Tibial artery (tissue), 4 donors: ENCODE measurements around the gene ARL15.

Experiments
- DNase-seq, 2 donors: peaks; one replicate each; pipeline ENCODE4 v3.0.0-alpha.2; 2019
- H3K27ac ChIP-seq, 2 donors: fragments of 200-600 bp; sonication (generic) in 1 of 2; 1 replicate in 1 of 2; 2 replicates in 1 of 2; pipeline ENCODE4 v1.5.1; 2018 to 2019; ENCODE audit warnings: mild to moderate bottlenecking in 1 of 2
- H3K27me3 ChIP-seq, 2 donors: fragments of 200-600 bp; sonication (generic) in 1 of 2; one replicate each; pipeline versions ENCODE4 v1.5.1 to v1.6.0; 2016 to 2019
- H3K36me3 ChIP-seq, 3 donors: fragments of 200-600 bp; sonication (generic) in 2 of 3; one replicate each; pipeline ENCODE4 v1.5.1; 2016 to 2019; ENCODE audit warnings: mild to moderate bottlenecking in 2 of 3
- H3K4me1 ChIP-seq, 4 donors: fragments of 200-600 bp; sonication (generic) in 2 of 4; 1 replicate in 3 of 4; 2 replicates in 1 of 4; pipeline ENCODE4 v1.5.1; 2016 to 2019
- H3K4me3 ChIP-seq, 2 donors: fragments of 200-600 bp; sonication (generic) in 1 of 2; 1 replicate in 1 of 2; 2 replicates in 1 of 2; pipeline ENCODE4 v1.5.1; 2018 to 2019; ENCODE audit warnings: mild to moderate bottlenecking in 2 of 2
- H3K9me3 ChIP-seq, 3 donors: fragments of 200-600 bp; sonication (generic) in 1 of 3; one replicate each; pipeline ENCODE4 v1.5.1; 2016 to 2019
- CTCF ChIP-seq, 2 experiments: fragments of 200-600 bp in 1 of 2; fragments of 450-650 bp in 1 of 2; IDR thresholded peaks; one replicate each; pipeline ENCODE4 v1.5.1; 2017 to 2019; ENCODE audit warnings: antibody characterized with exemption in 2 of 2, mild to moderate bottlenecking in 1 of 2, moderate library complexity in 1 of 2
- intact Hi-C: fragments of 100-400 bp; cut with DNase I; formaldehyde crosslinking; loops from one replicate; pipeline ENCODE4 v1.15.0; 2023; ENCODE audit warnings: low total_unique reads

The ARL15 gene

DNA sequence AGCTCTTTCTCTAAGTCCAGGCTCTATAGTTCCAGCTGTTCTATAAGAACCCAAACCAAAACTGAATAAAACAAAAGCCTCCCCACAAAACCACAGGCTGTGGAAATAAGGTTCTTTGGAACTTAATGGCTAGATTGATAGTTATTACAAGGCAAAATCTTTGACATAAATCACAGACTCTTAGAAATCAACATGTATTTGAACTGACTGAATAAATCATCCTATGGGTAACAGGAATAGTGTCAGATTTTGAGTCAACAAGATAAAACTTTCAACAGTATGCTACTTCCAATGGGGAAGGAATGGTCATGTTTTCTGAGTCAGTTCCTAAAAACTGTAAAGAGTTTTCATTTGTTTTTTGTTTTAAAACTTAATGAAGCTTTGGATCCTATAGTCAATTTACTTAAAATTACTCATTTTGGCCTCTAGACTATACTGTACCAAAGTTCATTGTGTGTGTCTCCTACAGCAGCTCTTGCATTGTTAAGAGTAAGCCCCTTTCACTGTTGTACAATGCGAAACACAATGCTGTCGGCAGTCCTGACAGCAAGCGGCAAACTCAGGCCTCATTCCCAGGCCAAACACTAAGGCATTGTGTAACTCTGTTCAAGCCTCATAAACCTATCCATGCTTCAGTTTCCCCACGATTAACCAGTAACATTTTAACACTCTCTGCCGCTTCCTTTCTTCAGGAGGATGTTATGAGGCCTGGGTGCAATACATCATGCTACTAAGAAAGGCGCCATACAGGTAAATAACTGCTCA is 134.1 kb downstream of the ARL15 start:
- no peak overlapping the region for H3K4me3 ChIP-seq
- no peaks in the 10 kb centered on the region for H3K27me3 ChIP-seq
- intact Hi-C loops: no loop called here
- peaks cover 0 to 15% (median 4%) of the 10 kb centered on the region in 4 donors for H3K4me1 ChIP-seq
- TF ChIP-seq CTCF (IDR thresholded peaks at IDR 0.05): no peak
- no peaks in the 10 kb centered on the region for H3K9me3 ChIP-seq
- H3K27ac ChIP-seq: no peak overlapping the region
- H3K36me3 ChIP-seq: no peaks in the 10 kb centered on the region
- no peak for DNase-seq

DNA sequence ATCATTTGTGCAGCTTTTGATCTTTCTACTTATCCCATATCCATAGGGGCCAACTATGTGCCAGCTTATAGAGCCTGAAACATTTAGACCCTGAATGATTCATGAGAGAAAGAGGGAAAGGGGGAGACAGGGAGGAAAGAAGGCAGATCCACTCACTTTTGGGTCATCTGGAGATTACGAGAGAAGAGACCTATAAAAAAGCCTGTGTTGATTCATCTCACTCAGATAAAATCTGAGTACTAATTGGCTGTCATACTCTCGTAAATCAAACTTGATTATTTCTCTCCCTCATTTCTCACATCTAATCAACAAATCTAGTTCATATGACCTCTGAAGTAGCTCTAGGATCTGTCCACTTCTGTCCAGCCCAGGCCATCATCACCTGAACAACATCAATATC is 137.1 kb downstream of the ARL15 start:
- H3K27ac ChIP-seq: no peak overlapping the region
- no peaks in the 10 kb centered on the region for H3K9me3 ChIP-seq
- no peak for TF ChIP-seq CTCF (IDR thresholded peaks at IDR 0.05)
- no peaks in the 10 kb centered on the region for H3K36me3 ChIP-seq
- intact Hi-C loops: no loop called here
- H3K4me1 ChIP-seq: peaks cover 0 to 14% (median 4%) of the 10 kb centered on the region in 4 donors
- H3K27me3 ChIP-seq: no peaks in the 10 kb centered on the region
- no peak for DNase-seq
- no peak overlapping the region for H3K4me3 ChIP-seq

- no peaks in the 10 kb centered on the region for H3K9me3 ChIP-seq
- no peak overlapping the region for H3K27ac ChIP-seq
- no peak overlapping the region for H3K4me3 ChIP-seq
- H3K4me1 ChIP-seq: peaks cover 0 to under 1% (median 0%) of the 10 kb centered on the region in 4 donors
- no peaks in the 10 kb centered on the region for H3K36me3 ChIP-seq
- intact Hi-C loops: no loop called here
- TF ChIP-seq CTCF (IDR thresholded peaks at IDR 0.05): no peak
- DNase-seq: no peak
- no peaks in the 10 kb centered on the region for H3K27me3 ChIP-seq
These were observed 138.6 kb downstream of the ARL15 start for GRCh38 chr5:54171645-54172384.

DNA sequence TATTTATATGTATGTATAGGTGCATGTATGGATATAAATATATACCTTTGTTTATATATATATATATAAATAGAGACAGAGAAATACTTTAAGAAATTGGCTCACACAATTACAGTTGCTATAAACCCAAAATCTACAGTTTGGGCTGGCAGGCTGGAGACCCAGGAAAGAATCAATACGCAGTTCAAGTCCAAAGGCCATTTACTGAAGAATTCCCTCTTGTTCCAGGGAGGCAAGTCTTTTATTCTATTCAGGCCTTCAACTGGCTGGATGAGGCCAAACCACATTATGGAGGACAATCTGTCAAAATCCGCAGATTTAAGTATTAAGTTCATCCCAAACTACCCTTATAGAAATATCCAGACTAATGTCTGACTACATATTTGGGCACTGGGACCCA is 144.7 kb downstream of the ARL15 start:
- no peak for DNase-seq
- no peaks in the 10 kb centered on the region for H3K9me3 ChIP-seq
- intact Hi-C loops: no loop called here
- H3K36me3 ChIP-seq: no peaks in the 10 kb centered on the region
- no peak for TF ChIP-seq CTCF (IDR thresholded peaks at IDR 0.05)
- no peak overlapping the region for H3K4me3 ChIP-seq
- H3K27me3 ChIP-seq: no peaks in the 10 kb centered on the region
- no peak overlapping the region for H3K27ac ChIP-seq
- peaks cover 0 to 1% (median 0%) of the 10 kb centered on the region in 4 donors for H3K4me1 ChIP-seq

DNA sequence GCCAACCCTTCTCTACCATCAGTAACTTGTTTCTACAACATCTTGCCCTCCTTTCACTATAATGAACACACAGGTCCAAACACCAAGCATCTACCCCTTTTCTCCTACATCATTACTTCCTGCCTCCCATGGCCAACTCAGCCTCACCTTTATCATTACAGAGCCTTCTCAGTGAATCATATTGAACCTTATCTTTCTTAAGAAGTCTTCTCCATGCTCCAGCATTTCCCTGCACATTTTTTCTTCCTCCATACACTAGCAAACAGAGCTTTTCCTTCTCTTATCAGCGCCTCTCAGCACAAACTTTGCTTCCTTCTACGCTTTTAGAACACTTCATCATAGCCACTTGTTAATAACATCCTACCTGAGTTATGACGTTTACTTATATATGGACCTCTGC is 148.2 kb downstream of the ARL15 start:
- Histone ChIP-seq H3K36me3 (no peaks in the 10 kb centered on the region), H3K27me3 (no peaks in the 10 kb centered on the region), H3K4me3 (no peak overlapping the region), H3K9me3 (no peaks in the 10 kb centered on the region), H3K27ac (no peak overlapping the region), H3K4me1 (peaks cover 0 to 23% (median 6%) of the 10 kb centered on the region in 4 donors)
- intact Hi-C loops: no loop called here
- TF ChIP-seq CTCF (IDR thresholded peaks at IDR 0.05): no peak
- no peak for DNase-seq
